ENCODE measurements around the gene RGCC.

The RGCC gene, protein sequence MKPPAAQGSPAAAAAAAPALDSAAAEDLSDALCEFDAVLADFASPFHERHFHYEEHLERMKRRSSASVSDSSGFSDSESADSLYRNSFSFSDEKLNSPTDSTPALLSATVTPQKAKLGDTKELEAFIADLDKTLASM

DNA sequence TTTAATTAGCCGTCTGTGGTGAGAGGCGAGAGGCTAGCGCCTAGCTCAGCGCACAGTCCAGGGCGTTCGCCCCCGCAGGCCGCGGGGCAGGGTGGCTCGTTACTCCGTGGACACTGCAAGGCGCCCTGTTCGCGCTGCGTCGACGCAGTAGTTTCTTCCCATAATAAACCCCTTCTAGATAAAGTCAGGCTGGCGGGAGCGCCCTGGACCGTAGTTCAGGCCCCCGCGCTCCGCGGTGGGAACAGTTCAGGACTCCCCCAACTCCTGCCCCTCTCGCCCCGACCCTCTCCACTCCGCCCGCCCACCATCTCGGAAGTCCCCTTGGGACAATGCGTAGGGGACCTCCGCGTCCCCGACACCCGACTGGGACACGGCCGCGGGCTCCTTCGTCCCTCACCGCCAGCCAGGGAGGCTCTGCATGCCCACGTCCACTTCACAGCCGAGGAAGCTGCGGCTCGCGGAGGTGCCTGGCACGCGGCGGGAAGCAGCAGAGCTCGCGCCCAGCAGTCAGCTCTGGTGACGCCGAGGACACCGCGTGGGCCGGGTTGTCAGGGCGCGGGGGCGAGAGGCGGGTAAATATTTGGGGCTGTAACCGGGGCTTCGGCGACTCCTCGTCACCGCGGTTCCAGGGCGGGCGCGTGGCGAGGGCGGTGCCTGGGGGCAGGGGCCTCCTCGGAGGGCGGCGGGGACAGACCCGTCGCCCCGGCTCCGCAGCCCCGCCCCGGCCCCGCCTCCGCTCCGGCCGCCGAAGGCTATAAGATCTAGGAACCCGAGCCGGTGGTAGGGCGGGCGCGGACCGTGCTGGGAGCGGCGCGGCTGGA is at the start of gene RGCC:
Gene RGCC (plus strand): TSS at position 783 of the 821 bp plus-strand sequence. CDS start 158 bp downstream, outside the sequence.
- Histone ChIP-seq H3K27me3 (ENCODE audit: insufficient read depth, low read depth, severe bottlenecking) (peaks cover 3% of the 10 kb centered on the region), H3K9me3 (ENCODE audit: severe bottlenecking) (no peaks in the 10 kb centered on the region), H3K4me3 (ENCODE audit: low read depth, low read length) (peak within 1 kb of the TSS; percentile 50), H3K27ac (no peak within 1 kb of the TSS), H3K36me3 (no peaks in the 10 kb centered on the region)
- DNase-seq: peak; percentile 46
- TF ChIP-seq CTCF (IDR thresholded peaks at IDR 0.05; ENCODE audit: low read depth, low read length): no peak

GRCh38 chr13:41408121-41408520 is 49.2 kb upstream of the RGCC start:
- Histone ChIP-seq H3K9me3 (ENCODE audit: severe bottlenecking) (no peaks in the 10 kb centered on the region), H3K36me3 (no peaks in the 10 kb centered on the region), H3K27me3 (ENCODE audit: insufficient read depth, low read depth, severe bottlenecking) (no peaks in the 10 kb centered on the region), H3K27ac (no peak overlapping the region), H3K4me3 (ENCODE audit: low read depth, low read length) (no peak overlapping the region)
- no peak for DNase-seq
- no peak for TF ChIP-seq CTCF (IDR thresholded peaks at IDR 0.05; ENCODE audit: low read depth, low read length)

DNA sequence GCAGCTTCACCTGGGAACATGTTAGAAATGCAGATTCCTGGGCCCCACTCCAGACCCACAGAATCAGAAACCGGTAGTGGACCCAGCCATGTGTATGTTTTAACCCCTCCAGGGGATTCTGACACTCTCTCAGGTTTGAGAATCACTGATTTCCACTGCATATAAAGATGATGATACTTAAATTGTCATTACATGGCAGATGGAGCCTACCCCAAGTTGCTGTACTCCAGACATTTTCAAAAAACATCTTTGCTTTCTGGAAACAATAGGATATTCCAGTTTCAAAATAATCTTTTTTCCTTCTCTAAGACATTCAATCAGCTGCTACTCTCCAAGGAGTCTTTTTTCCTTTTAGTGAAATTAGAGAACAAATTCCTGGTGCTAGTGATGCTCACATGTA is 48.6 kb upstream of the RGCC start:
- Histone ChIP-seq H3K4me3 (ENCODE audit: low read depth, low read length) (no peak overlapping the region), H3K27me3 (ENCODE audit: insufficient read depth, low read depth, severe bottlenecking) (no peaks in the 10 kb centered on the region), H3K27ac (no peak overlapping the region), H3K9me3 (ENCODE audit: severe bottlenecking) (no peaks in the 10 kb centered on the region), H3K36me3 (no peaks in the 10 kb centered on the region)
- no peak for TF ChIP-seq CTCF (IDR thresholded peaks at IDR 0.05; ENCODE audit: low read depth, low read length)
- DNase-seq: no peak

- no peaks in the 10 kb centered on the region for H3K36me3 ChIP-seq
- no peak for DNase-seq
- H3K9me3 ChIP-seq (ENCODE audit: severe bottlenecking): no peaks in the 10 kb centered on the region
- H3K27ac ChIP-seq: no peak overlapping the region
- H3K27me3 ChIP-seq (ENCODE audit: insufficient read depth, low read depth, severe bottlenecking): no peaks in the 10 kb centered on the region
- TF ChIP-seq CTCF (IDR thresholded peaks at IDR 0.05; ENCODE audit: low read depth, low read length): no peak
- no peak overlapping the region for H3K4me3 ChIP-seq (ENCODE audit: low read depth, low read length)
Measured at GRCh38 chr13:41409611-41410010, 47.7 kb upstream of the RGCC start.

GRCh38 chr13:41411060-41411459 is 46.3 kb upstream of the RGCC start:
- no peaks in the 10 kb centered on the region for H3K9me3 ChIP-seq (ENCODE audit: severe bottlenecking)
- DNase-seq: no peak
- H3K36me3 ChIP-seq: no peaks in the 10 kb centered on the region
- H3K27me3 ChIP-seq (ENCODE audit: insufficient read depth, low read depth, severe bottlenecking): no peaks in the 10 kb centered on the region
- H3K27ac ChIP-seq: no peak overlapping the region
- no peak overlapping the region for H3K4me3 ChIP-seq (ENCODE audit: low read depth, low read length)
- no peak for TF ChIP-seq CTCF (IDR thresholded peaks at IDR 0.05; ENCODE audit: low read depth, low read length)
